Esophagus mucosa (tissue), 1 donor: ENCODE measurements around the gene HRNR. TPM values are rescaled to one million over a fixed set of nuclear protein-coding genes. Genes with fewer than 3 reads are reported as not detected.
"Not testable (repeated sequence)": the region's sequence is repeated elsewhere in the genome, so short reads cannot be mapped to it uniquely, and the experiment has no call there.

ENCODE experiments used
- ATAC-seq: fragments of 200-7000 bp; cut with Tn5 transposase; one replicate; pipeline ENCODE4 v1.9.1; 2020
- total RNA-seq: library from RNA; stranded (reverse); gene quantifications from one replicate; pipeline ENCODE4 v1.2.4, GENCODE V29; 2023
- donor health status: DM: yes; HTN: yes; CAD: no.

HRNR gene
- total RNA-seq = not detected

DNA sequence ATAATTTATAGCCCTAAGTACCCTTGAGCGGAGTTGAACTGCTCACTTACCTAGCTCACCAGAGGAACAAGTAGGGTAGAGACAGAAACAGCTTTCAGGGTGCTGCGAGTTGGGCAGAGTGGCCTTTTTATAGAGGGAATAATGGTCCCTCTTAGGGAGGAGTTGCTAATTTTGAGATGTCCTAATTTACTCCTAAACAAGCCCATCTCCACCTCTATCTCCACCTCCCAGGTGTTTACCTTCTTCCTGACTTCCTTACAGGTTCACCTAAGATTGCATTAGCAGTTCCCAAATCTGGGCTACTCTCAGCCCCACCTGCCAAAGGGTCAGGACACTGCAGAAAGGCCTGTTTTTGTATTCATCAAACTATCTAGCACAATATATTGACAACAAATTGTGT lies at the start of gene HRNR:
HRNR (minus strand) TSS at position 101 of the 400 bp plus-strand sequence. CDS start 940 bp downstream, outside the sequence.
- no peak for ATAC-seq

DNA sequence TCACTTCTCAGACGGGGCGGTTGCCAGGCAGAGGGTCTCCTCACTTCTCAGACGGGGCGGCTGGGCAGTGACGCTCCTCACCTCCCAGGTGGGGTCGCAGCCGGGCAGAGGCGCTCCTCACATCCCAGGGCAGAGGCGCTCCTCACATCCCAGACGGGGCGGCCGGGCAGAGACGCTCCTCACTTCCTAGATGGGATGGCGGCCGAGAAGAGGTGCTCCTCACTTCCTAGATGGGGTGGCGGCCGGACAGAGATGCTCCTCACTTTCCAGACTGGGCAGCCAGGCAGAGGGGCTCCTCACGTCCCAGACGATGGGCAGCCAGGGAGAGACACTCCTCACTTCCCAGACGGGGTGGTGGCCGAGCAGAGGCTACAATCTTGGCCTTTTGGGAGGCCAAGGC lies 32.4 kb upstream of the HRNR start:
- ATAC-seq = not testable (repeated sequence)

DNA sequence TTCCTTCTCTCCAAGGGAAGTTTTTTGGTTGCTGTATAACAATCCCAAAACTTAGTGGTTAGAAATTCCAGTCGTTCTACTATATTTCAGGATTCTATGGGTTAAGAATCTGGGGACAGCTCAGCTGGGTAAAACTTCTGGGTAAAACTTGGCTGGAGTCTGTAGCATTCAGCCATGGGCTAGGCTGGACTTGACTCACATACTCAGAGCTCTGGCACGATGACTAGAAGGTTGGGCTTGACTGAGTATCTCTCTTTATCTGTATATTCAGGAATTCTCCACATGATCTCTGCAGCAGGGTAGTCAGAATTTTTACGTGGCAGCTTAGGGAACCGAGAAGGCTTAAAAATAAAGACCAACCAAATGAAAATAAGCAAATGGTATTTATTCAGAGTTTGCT lies 28.2 kb upstream of the HRNR start:
- ATAC-seq = peak; percentile 90

DNA sequence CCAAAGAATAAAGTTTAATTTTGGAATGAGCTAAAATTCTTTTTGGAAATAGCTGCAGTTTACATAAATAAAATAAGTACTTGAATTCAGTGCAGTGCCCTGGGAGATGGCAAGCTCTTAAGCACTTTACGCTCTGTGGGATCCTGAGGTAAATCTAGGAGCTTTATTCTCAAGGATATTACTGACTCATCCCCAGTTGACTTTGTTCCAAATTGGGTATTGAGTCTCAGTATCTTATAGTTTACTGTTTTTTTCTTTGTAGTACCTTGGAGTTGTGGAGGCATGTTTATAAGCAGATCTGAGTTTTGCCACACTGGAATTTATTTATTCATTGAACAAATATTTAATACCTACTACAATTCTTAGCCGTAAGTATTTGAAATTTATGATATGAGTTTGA lies 27.4 kb upstream of the HRNR start:
- ATAC-seq = peak; percentile 83

DNA sequence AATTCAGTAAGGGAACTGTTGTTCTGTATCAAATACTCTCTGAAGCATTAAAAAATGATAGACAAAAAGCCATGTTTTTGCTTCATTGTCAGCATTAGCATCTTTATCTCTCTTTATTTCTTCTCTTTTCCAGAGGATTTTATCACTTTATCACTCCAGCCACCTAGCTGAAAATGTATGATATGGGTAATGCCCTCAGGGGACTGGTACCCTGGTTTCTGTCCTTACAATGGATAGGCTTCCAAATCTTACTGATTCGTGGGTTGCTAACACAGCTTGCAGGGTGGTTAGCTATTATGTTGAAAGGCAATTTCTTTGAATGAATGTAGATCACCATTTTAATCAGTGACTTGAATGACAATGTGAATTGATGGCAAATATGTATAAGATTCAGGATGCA lies 23.3 kb upstream of the HRNR start:
- no peak for ATAC-seq

DNA sequence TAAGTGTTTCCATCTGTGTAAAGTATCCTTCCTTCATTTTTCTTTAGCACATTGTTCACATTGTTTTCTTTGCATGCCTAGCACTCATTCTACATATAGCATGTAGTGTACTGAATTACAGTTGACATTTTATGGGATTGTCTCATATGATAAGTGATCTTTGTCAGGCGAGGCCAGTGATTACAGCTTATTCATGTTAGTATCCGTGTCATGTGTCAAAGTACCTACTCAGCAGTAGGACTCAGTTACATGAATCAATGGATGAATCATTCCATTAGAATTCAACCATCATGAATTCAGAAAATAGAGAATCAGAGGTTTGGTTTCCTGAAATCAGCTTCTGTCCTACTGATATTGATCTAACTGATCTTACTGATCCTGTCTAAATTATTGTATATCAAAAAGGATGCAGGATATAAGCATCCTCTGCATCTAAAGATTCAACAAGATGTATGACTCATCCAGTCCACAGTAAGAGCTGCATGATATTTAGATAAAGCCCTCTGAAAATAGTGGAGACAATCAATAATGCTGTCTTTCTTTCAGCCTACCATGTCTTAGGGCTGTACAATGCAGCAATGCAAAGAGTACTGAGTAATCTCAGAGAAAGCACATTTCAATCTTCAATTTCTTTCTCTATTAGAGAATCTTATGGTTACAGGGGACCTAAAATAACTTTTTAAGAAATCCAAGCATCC lies 20.7 kb upstream of the HRNR start:
- peak; percentile 73 for ATAC-seq

DNA sequence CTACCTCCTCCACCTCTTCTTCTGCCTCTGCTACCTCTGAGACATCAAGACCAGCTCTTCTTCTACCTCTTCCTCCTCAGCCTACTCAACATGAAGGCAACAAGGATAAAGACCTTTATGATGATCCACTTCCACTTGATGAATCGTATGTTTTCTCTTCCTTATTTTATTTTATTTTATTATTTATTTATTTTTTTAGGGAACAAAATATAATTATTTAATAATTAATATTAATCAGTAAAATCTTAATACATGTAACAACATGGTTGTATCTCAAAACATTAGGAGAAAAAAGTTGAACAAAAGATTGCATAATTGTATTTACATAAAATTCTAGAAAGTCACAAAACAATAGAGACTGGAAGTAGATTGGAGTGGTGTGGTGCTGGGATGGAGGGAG lies 13.1 kb upstream of the HRNR start:
- no peak for ATAC-seq

DNA sequence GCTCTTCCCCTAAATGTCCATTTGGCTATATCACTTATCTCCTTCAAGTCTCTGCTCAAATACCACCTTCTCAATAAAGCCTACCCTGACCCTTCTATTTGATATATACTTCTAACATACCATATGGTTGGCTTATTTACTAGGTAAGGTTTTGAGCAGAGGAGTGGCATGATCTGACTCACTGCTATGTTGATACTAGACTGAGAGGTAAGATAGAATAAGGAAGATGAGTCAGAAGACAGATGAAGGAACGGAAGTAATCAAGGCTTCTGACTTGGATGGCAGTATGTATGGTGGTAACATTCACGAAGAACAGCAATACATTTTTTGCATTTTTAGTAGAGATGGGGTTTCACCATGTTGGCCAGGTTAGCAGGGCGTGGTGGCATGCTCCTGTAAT lies 4.8 kb upstream of the HRNR start:
- peak; percentile 86 for ATAC-seq

DNA sequence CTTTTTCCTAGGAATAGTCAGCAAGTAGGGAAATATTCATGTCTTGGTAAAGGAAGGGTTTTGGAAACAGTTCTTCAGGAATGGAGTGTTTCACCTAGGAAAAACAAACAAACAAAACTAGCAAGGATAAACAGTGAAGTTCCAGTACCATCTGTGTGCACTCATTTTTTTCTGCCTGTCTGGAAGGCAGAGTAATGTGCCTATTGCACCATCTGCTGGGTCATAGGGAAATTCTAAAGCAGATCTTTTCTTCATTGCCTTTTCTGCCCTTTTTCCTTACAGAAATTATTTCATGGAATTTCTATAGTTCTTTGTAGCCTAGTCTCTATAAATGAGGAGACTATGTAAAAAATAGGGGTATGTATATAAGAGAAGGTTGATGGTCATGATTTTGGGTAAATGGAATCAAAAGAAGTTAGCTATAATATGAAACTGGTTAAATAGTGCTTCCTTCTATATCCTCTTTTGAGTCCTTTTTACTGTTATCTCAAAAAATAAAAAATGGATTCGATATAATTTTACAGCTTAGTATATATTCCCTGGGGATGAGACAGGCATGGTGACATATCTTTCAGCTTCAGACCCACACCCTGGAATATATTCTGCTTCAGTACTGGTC lies 3.4 kb upstream of the HRNR start:
- no peak for ATAC-seq

DNA sequence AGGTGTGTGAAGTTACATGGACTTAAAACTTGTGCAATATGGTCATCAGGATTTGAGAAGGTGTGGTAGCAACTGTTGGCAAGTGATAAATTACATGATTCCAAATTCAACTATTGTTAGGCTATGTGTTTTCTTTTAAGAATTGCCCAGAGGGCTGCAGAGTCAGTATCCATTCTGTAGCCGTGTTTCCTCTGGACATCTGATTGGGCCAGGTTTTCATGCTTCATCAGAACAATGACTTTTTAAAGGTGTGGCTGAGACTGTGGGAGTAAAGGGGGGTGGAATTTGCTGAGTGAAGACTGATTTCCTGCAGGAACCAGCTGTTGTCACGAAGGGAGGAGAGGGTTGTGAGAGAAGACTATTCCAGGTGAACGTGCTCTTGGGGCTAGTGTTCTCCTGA lies 1.7 kb upstream of the HRNR start:
- peak; percentile 86 for ATAC-seq

DNA sequence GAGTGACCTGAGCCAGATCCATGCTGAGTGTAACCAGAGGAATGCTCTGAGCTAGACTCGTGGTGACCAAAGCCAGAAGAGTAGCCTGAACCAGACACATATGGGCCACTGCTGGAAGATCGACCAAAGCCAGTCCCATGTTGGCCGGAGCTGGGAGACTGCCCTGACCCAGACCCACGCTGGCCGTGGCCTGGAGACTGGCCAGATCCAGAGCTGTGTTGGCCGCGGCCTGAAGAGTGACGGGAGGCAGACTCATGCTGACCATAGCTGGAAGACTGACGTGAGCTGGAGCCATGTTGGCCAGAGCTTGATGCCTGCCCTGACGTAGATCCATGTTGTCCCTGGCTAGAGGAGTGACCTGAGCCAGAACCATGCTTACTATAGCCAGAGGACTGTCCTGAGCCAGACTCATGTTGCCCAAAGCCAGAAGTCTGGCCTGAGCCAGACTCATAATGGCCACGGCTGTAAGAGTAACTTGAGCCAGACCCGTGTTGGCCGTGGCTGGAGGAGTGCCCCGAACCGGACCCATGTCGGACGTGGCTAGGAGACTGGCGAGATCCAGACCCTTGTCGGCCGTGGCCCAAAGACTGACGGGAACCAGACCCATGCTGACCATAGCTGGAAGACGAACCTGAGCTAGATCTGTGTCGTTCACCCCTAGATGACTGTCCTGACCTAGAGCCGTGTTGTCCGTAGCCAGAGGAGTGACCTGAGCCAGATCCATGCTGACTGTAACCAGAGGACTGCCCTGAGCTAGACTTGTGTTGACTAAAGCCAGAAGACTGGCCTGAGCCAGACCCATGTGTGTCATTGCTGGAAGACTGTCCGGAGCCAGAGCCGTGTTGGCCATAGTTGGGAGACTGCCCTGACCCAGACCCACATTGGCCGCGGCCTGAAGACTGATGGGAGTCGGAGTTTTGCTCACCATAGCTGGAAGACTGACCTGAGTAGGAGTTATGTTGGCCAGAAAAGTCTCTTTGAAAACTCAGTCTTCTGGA lies 3.5 kb downstream of the HRNR start:
- peak; percentile 20 for ATAC-seq

DNA sequence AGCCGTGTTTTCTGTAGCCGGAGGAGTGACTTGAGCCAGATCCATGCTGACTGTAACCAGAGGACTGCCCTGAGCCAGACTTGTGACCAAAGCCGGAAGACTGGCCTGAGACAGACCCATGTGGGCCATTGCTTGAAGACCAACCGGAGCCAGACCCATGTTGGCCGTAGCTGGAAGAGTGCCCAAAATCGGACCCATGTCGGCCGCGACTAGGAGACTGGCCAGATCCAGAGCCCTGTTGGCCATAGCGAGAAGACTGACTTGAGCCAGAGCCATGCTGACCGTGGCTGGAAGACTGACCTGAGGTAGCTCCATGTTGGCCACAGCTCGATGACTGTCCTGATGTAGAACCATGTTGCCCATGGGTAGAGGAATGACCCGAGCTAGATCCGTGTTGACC lies 4.6 kb downstream of the HRNR start:
- not testable (repeated sequence) for ATAC-seq

DNA sequence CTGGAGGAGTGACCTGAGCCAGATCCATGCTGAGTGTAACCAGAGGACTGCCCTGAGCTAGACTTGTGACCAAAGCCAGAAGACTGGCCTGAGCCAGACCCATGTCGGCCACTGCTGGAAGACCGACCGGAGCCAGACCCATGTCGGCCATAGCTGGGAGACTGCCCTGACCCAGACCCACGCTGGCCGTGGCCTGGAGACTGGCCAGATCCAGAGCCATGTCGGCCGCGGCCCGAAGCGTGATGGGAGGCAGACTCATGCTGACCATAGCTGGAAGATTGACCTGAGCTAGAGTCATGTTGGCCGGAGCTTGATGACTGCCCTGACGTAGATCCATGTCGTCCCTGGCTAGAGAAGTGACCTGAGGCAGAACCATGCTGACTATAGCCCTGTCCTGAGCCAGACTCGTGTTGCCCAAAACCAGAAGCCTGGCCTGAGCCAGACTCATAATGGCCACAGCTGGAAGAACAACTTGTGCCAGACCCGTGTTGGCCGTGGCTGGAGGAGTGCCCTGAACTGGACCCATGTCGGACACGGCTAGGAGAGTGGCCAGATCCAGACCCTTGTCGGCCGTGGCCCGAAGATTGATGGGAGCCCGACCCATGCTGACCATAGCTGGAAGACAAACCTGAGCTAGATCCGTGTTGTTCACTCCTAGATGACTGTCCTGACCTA lies 5.1 kb downstream of the HRNR start:
- ATAC-seq = no peak

DNA sequence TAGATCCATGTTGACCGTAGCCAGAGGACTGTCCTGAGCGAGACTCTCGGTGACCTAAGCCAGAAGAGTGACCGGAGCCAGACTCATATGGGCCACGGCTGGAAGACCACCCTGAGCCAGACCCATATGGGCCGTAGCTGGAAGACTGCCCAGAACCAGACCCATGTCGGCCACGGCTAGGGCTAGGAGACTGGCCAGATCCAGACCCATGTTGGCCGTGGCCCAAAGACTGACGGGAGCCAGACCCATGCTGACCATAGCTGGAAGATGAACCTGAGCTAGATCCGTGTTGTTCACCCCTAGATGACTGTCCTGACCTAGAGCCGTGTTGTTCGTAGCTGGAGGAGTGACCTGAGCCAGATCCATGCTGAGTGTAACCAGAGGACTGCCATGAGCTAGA lies 8.4 kb downstream of the HRNR start:
- ATAC-seq = not testable (repeated sequence)

DNA sequence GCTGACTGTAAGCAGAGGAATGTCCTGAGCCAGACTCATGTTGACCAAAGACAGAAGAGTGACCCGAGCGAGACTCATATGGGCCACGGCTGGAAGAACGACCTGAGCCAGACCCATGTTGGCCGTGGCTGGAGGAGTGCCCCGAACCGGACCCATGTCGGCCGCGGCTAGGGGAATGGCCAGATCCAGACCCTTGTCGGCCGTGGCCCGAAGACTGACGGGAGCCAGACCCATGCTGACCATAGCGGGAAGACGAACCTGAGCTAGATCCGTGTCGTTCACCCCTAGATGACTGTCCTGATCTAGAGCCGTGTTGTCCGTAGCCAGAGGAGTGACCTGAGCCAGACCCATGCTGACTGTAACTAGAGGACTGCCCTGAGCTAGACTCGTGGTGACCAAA lies 9.1 kb downstream of the HRNR start:
- not testable (repeated sequence) for ATAC-seq

DNA sequence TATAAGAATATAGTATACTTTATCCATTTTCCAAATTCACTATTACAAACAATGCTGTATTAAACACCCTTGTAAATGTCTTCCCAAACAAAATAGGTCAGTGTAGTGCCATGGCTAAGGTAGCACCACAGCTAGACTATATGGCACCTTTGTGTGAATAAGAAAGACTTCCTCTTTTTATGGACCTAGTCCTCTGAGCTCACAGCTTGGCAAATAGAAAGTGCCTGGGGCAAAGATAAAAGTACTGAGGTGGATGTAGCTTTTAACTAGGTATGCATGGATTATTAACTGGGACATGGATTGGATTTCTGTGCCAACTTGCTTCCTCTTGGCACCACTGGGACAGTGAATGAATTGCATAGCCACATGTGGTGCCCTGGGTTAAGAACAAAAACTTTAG lies 25.0 kb downstream of the HRNR start:
- no peak for ATAC-seq

DNA sequence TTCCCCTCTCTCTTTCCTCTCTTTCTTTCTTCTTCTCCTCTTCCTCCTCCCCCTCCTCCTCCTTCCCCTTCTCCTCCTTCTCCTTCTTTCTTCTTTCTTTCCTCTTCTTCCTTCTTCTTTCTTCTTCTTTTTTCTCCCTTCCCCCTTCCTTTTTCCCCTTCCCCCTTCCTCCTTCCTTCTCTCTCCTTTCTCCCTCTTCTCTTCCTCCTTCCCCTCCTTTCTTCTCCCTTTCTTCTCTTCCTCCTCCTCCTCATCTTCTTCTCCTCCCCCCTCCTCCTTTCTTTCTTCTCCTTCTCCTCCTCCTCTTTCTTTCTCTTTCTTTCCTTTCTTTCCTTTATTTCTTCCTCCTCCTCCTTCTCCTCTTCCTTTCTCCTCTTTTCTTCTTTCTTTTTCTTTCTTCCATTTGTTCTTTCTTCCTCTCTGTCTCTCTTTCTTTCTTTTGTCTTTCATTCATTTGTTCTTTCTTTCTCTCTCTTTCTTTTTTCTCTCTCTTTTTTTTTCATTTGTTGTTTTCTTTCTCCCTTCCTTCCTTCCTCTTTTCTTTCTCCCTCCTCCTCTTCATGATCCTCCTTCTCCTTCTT lies 26.5 kb downstream of the HRNR start:
- no peak for ATAC-seq

DNA sequence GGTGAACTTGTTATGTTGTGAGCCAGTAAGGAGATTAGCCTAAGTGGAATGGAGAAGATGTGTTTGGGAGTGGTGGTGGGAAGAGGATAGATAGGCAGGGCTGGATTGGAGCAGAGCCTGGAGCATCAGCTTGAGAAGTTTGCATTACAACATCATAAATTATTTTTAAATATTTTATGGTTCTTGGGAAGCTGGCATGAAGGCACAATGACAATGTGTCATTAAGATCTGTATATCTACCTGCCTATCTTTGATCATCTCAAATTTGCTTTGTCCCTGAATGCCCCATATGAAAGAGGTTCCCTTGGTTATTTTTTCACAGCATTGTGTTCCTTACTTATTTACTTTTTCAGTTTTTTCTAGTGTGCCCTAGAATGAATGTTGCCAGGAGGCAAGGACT lies 32.3 kb downstream of the HRNR start:
- ATAC-seq = no peak

DNA sequence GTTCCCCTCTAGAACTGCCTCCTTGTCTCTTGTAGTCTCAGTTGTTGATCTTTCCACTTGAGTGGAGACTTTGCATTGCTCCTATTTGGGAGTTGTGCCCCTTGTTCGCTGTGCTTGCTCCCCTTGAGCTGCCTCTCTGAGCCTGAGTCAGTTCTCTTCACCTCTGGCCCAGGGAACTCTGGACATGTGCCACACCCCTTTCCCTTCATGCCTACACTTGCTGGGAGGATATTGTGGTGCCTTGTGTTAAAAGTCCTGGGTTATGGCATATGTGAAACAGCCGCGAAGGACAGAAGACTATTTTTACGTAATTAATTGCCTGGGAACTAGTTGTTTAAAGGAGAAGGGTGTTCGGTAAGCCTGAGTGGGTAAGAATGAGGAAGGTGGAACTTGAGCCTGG lies 32.7 kb downstream of the HRNR start:
- peak; percentile 76 for ATAC-seq

DNA sequence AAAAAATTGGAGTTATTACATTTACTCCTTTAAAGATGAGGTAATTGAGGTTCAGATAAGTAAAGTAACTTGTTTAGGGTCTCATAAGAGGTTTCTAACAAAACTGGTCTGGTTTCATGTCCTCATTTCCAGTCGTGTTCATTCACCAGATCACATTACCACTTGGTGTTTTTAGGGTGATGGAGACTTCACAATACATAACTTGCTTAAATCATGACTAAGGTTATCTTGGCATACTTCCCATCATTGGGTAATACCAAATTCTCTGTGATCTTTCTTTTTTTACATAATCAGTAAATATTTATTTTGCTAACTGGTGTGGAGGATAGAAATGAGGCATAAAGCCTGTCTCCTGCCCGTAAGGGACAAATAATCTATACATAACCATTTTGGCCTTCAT lies 33.4 kb downstream of the HRNR start:
- ATAC-seq = peak; percentile 54

DNA sequence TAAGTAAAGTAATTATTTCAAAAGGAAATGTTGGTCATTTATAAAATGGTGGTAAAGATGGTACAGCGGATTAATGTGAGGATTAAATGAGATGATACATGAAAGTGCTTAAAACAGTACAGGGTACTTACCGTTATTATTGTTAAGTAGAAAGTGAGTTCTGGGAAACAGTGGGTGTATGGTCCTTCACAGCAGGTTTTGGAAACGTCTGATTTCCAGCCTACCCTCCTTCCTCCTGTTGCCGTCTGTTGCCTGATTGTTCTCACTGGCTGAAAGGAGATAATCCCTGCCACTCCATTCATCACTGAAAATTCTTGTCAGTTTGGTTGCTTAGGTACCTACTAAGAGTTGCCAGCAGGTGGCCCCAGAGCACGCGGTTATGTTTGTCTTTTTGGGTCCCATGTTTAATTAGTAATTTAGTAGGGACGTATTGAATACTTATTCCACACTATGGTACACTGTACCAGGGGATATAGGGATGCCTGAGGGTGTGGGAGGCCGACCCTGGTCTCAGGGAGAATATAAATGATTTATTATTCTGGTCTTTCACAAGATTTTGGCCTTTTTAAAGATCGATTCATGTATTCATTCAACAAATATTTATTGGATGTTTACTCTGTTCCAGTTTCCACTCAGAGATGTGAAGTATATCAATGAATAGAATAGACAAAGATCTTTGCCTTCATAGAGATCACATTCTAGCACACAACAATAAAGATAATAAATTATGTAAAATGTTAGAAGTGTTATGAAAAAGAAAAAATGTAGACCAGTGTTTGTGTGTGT lies 34.1 kb downstream of the HRNR start:
- ATAC-seq = peak; percentile 63
